ENCODE results near the gene SLC39A10.

- TF ChIP-seq CTCF (IDR thresholded peaks at IDR 0.05): no peak
- TF ChIP-seq POLR2A (IDR thresholded peaks at IDR 0.05): no peak
Observed at GRCh38 chr2:195639238-195639858, 17.7 kb upstream of the SLC39A10 start.
